Measurements from ENCODE around the gene CAMK1D. TPM values are rescaled to one million over a fixed set of nuclear protein-coding genes. Genes with fewer than 3 reads are reported as not detected.

The CAMK1D gene
- total and polyA plus RNA-seq, 2 of the 8 experiments (the other 6 are each of a cell fraction or from before 2014, with no cell fraction given): 3.5 to 10.6 TPM

GRCh38 chr10:12771981-12772760 lies 422.8 kb downstream of the CAMK1D start:
- no peak overlapping the region; the same call in 1 of the 2 replicates for H2BK20ac ChIP-seq (ENCODE audit: low read length)
- no peak overlapping the region for H2AK5ac ChIP-seq (ENCODE audit: low read depth, low read length)
- H3K9ac ChIP-seq (replicated peaks in 1 of 4; ENCODE audit: extremely low read depth in 1 of 4, low read depth in 3 of 4, low read length in 3 of 4): no peak overlapping the region
- H3K14ac ChIP-seq (ENCODE audit: insufficient read length): no peak overlapping the region
- H2BK5ac ChIP-seq (ENCODE audit: low read depth, low read length): no peak overlapping the region
- H2BK12ac ChIP-seq (ENCODE audit: low read depth, low read length): peak overlapping the region; percentile 50; the same call in 1 of the 2 replicates
- no peak overlapping the region for H3K4me2 ChIP-seq (ENCODE audit: insufficient read depth in 1 of 2, low read depth in 2 of 2, low read length in 2 of 2)
- FAIRE-seq: no peak
- H4K5ac ChIP-seq (ENCODE audit: insufficient read length, low read depth, low read length): no peak overlapping the region
- no peak overlapping the region for H3K23ac ChIP-seq (ENCODE audit: insufficient read length)
- H3K9me3 ChIP-seq (ENCODE audit: insufficient read depth in 2 of 2, low read depth in 1 of 2, low read length in 1 of 2): no peaks in the 10 kb centered on the region
- TF ChIP-seq RBBP5 (IDR thresholded peaks at IDR 0.05; ENCODE audit: borderline replicate concordance, low read depth, low read length) (no peak), BCL11A (IDR thresholded peaks at IDR 0.05; ENCODE audit: low read depth in 2 of 2, low read length in 2 of 2) (no peak), CTCF (IDR thresholded peaks at IDR 0.05; ENCODE audit: control extremely low read depth in 1 of 3, insufficient read depth in 1 of 3, low read depth in 1 of 3, low read length in 3 of 3) (no peak), PHF8 (conservative IDR thresholded peaks at IDR 0.05; ENCODE audit: low read depth, low read length) (no peak), HDAC6 (IDR thresholded peaks at IDR 0.05; ENCODE audit: low read depth, low read length) (no peak), CHD2 (IDR thresholded peaks at IDR 0.05; ENCODE audit: low read length) (no peak)
- TF ChIP-seq, protein P1, sequence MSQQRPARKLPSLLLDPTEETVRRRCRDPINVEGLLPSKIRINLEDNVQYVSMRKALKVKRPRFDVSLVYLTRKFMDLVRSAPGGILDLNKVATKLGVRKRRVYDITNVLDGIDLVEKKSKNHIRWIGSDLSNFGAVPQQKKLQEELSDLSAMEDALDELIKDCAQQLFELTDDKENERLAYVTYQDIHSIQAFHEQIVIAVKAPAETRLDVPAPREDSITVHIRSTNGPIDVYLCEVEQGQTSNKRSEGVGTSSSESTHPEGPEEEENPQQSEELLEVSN (IDR thresholded peaks at IDR 0.05): no peak
- no peak overlapping the region for H4K91ac ChIP-seq (replicated peaks; ENCODE audit: insufficient read length, low read length)
- no peak overlapping the region for H3K4ac ChIP-seq (replicated peaks; ENCODE audit: insufficient read length, low read depth, low read length)
- WGBS, 2 experiments (ENCODE audit: extremely low coverage in 1 of 2, insufficient coverage in 1 of 2, insufficient read length in 1 of 2, insufficient replicate concordance in 2 of 2, low coverage in 1 of 2, low lambda C conversion rate in 2 of 2, missing lambda C conversion rate in 1 of 2): 85% methylated on average over 17 of the region's 19 CpGs; no CpG with 5 or more reads in 1 of the 2 experiments
- no peak overlapping the region for H2BK15ac ChIP-seq (ENCODE audit: low read length)
- H3K36me3 ChIP-seq (ENCODE audit: control insufficient read depth in 2 of 4, insufficient read depth in 4 of 4, low read length in 3 of 4): no peaks in the 10 kb centered on the region
- H3K79me1 ChIP-seq (ENCODE audit: low read depth, low read length): no peaks in the 10 kb centered on the region
- no peak overlapping the region for H3K18ac ChIP-seq (ENCODE audit: extremely low read depth, low read length)
- peak overlapping the region; percentile 47 for H2BK120ac ChIP-seq (replicated peaks; ENCODE audit: low read depth, low read length)
- H3K56ac ChIP-seq (replicated peaks; ENCODE audit: insufficient read length, low read depth, low read length): no peak overlapping the region
- H4K8ac ChIP-seq (ENCODE audit: extremely low read depth, insufficient read depth, low read length): no peak overlapping the region; the same call in 1 of the 2 replicates
- no peak overlapping the region for H3K27ac ChIP-seq (ENCODE audit: low read depth, low read length)
- H4K20me1 ChIP-seq (replicated peaks in 1 of 2; ENCODE audit: control insufficient read depth in 1 of 2, insufficient read depth in 2 of 2, low read length in 2 of 2): no peaks in the 10 kb centered on the region
- H3K23me2 ChIP-seq (ENCODE audit: low read depth, low read length): no peaks in the 10 kb centered on the region; the same call in 1 of the 2 replicates
- H2AFZ ChIP-seq (ENCODE audit: low read length): no peak overlapping the region
- ChIA-PET POLR2A (ENCODE audit: partially characterized antibody) (no interaction called here), CTCF (ENCODE audit: partially characterized antibody) (interaction anchor here (0.6 to 1.6 kb wide), 4 partner anchors 9 to 311 kb away, joined by 3 to 4 read pairs (median 4); no protein-coding TSS in a partner anchor)
- peaks cover 9 to 21% (median 17%) of the 10 kb centered on the region in 4 experiments for H3K4me1 ChIP-seq (replicated peaks in 1 of 4; ENCODE audit: control insufficient read depth in 3 of 4, insufficient read depth in 4 of 4, low read length in 3 of 4)
- H3K4me3 ChIP-seq (ENCODE audit: extremely low read depth in 1 of 4, insufficient read depth in 2 of 4, low read depth in 3 of 4, low read length in 4 of 4): no peak overlapping the region
- H3K79me2 ChIP-seq (ENCODE audit: control insufficient read depth in 1 of 2, insufficient read depth in 2 of 2, low read length in 2 of 2): no peaks in the 10 kb centered on the region
- no peaks in the 10 kb centered on the region; a peak in 1 of 7 replicates for H3K27me3 ChIP-seq (replicated peaks in 1 of 4; ENCODE audit: control insufficient read depth in 3 of 4, extremely low read depth in 1 of 4, insufficient read depth in 3 of 4, low read length in 3 of 4)
- DNase-seq (ENCODE audit: low read depth in 1 of 2, low spot score in 2 of 2): no peak

Data from H1 (cell line).